RWPE2 (cell line): ENCODE results near the gene UCK1.
A peak's percentile ranks its signal among the peaks of the same experiment; 100 is the strongest.

Experiments
- ATAC-seq: fragments of 200-7000 bp; cut with Tn5 transposase; 3 replicates; pipeline ENCODE4 v1.9.1; 2021; ENCODE audit warnings: low read depth
- DNase-seq: peaks from one replicate; pipeline ENCODE4 v3.0.0-alpha.2; 2020; ENCODE audit warnings: low spot score
- H3K27ac ChIP-seq: fragments of 450-650 bp; 2 replicates; pipeline ENCODE4 v1.5.1; 2017; ENCODE audit warnings: mild to moderate bottlenecking; ENCODE audit not compliant: poor library complexity, severe bottlenecking
- H3K27me3 ChIP-seq: fragments of 250-450 bp; sonication (Bioruptor Pico); 2 replicates; pipeline ENCODE4 v1.5.1; 2021; ENCODE audit warnings: mild to moderate bottlenecking, moderate library complexity; ENCODE audit not compliant: insufficient read depth, poor library complexity, severe bottlenecking
- H3K36me3 ChIP-seq: fragments of 250-450 bp; sonication (Bioruptor Pico); 2 replicates; pipeline ENCODE4 v1.5.1; 2020; ENCODE audit warnings: low read depth, mild to moderate bottlenecking, moderate library complexity
- H3K4me1 ChIP-seq: fragments of 250-450 bp; sonication (Bioruptor Pico); 2 replicates; pipeline ENCODE4 v1.5.1; 2021; ENCODE audit warnings: mild to moderate bottlenecking, moderate library complexity; ENCODE audit not compliant: insufficient read depth, poor library complexity, severe bottlenecking
- H3K4me3 ChIP-seq: fragments of 250-450 bp; sonication (Bioruptor Pico); 2 replicates; pipeline ENCODE4 v1.5.1; 2021; ENCODE audit warnings: mild to moderate bottlenecking, moderate library complexity; ENCODE audit not compliant: severe bottlenecking
- H3K9me3 ChIP-seq: fragments of 250-450 bp; sonication (Bioruptor Pico); 2 replicates; pipeline ENCODE4 v1.5.1; 2021; ENCODE audit warnings: mild to moderate bottlenecking, moderate library complexity; ENCODE audit not compliant: severe bottlenecking
- TF ChIP-seq, protein P1 (sequence below): fragments of 450-650 bp; IDR thresholded peaks from one replicate; pipeline ENCODE4 v1.5.1; 2017; ENCODE audit warnings: mild to moderate bottlenecking, moderate library complexity; ENCODE audit not compliant: poor library complexity, severe bottlenecking

Gene UCK1

DNA sequence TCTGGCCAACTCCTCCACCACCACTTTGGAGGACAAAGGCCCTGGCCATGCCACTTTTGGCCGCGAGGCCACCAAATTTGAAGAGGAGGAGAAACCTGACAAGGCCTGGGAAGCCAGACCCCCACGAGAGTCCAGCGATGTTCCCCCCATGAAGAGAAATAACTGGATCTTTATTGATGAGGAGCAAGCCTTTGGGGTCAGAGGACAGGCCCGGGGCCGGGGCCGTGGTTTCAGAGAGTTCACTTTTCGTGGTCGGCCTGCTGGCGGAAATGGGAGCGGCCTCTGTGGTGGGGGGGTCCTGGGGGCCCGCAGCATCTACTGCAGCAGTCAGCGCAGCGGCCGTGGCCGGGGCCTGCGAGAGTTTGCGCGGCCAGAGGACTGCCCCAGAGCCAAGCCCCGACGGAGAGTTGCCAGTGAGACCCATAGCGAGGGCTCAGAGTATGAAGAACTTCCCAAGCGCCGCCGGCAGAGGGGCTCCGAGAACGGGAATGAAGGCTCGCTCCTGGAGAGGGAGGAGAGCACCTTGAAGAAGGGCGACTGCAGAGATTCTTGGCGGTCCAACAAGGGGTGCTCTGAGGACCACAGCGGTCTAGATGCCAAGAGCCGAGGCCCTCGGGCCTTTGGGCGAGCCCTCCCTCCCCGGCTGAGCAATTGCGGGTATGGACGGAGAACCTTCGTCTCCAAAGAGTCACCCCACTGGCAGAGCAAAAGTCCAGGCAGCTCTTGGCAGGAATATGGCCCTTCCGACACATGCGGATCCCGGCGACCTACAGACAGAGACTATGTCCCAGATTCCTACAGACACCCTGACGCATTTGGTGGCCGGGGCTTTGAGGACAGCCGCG is 55.7 kb downstream of the UCK1 start:
- no peak overlapping the region for H3K4me3 ChIP-seq
- H3K36me3 ChIP-seq = peaks cover 97% of the 10 kb centered on the region
- no peaks in the 10 kb centered on the region for H3K27me3 ChIP-seq
- H3K4me1 ChIP-seq = no peaks in the 10 kb centered on the region
- no peaks in the 10 kb centered on the region for H3K9me3 ChIP-seq
- ATAC-seq (no peak), DNase-seq (peak; percentile 53)
- no peak overlapping the region for H3K27ac ChIP-seq
- TF ChIP-seq, protein P1, sequence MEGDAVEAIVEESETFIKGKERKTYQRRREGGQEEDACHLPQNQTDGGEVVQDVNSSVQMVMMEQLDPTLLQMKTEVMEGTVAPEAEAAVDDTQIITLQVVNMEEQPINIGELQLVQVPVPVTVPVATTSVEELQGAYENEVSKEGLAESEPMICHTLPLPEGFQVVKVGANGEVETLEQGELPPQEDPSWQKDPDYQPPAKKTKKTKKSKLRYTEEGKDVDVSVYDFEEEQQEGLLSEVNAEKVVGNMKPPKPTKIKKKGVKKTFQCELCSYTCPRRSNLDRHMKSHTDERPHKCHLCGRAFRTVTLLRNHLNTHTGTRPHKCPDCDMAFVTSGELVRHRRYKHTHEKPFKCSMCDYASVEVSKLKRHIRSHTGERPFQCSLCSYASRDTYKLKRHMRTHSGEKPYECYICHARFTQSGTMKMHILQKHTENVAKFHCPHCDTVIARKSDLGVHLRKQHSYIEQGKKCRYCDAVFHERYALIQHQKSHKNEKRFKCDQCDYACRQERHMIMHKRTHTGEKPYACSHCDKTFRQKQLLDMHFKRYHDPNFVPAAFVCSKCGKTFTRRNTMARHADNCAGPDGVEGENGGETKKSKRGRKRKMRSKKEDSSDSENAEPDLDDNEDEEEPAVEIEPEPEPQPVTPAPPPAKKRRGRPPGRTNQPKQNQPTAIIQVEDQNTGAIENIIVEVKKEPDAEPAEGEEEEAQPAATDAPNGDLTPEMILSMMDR = no peak

DNA sequence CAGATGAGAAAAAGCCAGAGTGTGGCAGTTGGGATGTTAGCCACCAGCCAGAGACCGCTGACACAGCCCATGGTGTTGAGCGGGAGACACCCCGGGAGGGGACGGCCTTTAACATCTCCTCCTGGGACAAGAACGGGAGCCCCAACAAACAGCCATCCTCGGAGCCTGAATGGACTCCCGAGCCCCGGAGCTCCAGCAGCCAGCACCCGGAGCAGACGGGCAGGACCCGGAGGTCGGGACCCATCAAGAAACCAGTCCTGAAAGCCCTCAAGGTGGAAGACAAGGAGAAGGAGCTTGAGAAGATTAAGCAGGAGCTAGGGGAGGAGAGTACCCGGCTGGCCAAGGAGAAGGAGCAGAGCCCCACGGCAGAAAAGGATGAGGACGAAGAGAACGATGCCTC is 56.4 kb downstream of the UCK1 start:
- Histone ChIP-seq H3K27ac (no peak overlapping the region), H3K9me3 (no peaks in the 10 kb centered on the region), H3K27me3 (no peaks in the 10 kb centered on the region), H3K36me3 (peaks cover 97% of the 10 kb centered on the region), H3K4me1 (no peaks in the 10 kb centered on the region), H3K4me3 (no peak overlapping the region)
- TF ChIP-seq, protein P1 = no peak
- DNase-seq (peak; percentile 45), ATAC-seq (no peak)

DNA sequence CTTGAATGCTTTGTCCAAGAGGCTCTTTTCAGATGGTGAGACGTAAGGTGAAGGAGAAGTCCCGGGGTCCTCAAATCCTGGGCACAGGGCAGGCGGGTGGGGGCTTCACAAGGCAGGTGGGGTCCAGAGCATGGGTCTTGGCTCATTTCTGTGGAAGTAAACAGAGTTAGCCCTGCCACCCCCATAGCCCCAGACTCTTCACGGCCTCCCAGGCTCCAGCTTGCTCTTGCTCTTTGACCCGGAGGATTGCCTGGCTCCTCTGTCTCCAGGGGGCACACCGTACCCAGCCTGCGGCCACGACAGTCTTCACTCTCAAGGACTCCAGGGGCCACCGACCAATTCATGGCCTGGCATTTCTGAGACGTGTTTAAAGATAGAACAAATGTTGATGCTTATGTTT is 57.2 kb downstream of the UCK1 start:
- Histone ChIP-seq H3K4me1 (no peaks in the 10 kb centered on the region), H3K9me3 (no peaks in the 10 kb centered on the region), H3K27me3 (no peaks in the 10 kb centered on the region), H3K27ac (no peak overlapping the region), H3K36me3 (peaks cover 97% of the 10 kb centered on the region), H3K4me3 (no peak overlapping the region)
- ATAC-seq (no peak), DNase-seq (peak; percentile 22)
- TF ChIP-seq, protein P1 = no peak
